HG03571 (cell line): Measurements from ENCODE around the gene LAIR1.

ENCODE experiments used
- ATAC-seq: cut with Tn5 transposase; IDR thresholded peaks from one replicate; pipeline ENCODE4 v1.9.1; 2021; ENCODE audit not compliant: unreplicated experiment

The LAIR1 gene

DNA sequence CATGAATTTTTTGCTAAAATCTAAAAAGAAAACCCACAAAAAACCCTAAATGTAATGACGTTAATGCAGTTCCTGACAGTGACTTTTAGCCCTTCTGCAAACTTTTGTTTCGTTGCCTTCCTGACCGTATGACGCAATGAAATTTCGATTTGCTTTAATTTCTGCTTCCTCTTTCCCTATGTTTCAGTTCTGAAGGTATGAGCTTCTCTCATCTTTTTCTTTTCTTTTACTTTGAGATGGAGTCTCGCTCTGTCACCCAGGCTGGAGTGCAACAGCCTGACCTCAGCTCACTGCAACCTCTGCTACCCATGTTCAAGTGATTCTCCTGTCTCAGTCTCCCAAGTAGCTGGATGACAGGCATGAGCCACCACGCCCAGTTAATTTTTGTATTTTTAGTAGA is 45.7 kb downstream of the LAIR1 start:
- no peak for ATAC-seq

DNA sequence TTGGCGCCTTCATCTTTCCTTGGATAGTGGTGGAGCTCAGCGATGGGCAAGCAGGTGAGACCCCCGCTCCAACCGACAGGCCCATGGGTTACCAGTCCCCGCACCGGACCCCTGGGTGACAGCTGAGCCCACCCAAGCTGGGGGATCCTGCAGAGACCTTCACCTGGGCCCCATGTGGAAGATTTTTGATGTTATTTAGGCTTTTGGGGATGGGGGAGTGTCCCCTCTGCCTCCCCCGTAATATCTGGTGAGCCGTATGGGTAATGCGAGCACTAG is 46.8 kb downstream of the LAIR1 start:
- no peak for ATAC-seq

DNA sequence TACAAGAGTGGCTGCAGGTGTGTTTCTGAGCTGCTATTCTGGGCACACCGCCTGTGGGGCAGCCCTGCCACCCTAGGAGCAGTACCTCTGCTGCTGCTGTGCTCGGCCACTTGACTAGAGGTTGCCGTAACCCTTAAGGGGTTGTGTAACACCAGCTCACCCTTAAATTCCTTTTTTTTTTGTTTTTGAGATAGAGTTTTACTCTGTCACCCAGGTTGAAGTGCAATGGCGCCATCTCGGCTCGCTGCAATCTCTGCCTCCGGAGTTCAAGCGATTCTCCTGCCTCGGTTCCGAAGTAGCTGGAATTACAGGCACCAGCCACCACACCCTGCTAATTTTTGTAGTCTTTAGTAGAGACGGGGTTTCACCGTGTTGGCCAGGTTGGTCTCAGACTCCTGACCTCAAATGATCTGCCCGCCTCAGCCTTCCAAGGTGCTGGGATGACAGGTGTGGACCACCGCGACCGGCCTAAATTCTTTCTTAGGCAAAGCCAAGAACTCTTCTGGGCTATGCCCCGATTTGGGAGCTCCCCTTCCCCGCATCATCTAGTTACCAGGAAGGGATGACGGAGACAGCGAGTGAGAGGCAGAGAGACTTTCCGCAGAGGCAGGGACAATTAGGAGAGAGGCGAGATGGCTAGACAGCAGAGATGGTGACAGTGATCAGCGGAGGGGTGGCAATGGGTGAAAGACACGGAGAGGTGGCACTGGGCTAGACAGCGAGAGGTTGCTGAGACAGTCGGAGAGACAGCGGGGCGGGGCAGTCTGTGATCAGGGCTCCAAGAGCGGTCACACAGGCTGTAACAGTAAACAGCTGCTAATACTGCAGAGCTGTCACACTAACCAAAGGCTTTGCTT is 47.4 kb downstream of the LAIR1 start:
- ATAC-seq, result no peak

DNA sequence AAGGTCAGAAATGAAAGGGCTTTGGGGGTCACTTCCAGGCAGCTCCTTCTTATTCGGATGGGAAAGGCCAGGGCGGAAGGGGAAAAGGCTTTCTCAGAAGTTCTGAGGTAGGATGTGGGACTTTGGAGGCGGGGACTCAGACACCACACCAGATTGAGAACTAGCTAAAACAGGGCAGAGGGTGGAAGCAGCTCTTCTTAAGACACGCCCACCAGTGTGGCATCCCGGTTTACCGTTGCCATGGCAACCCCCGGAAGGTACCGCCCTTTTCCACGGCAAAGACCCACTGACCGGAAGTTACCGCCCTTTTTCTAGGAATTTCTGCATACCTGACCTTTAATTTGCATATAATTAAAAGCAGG is 48.0 kb downstream of the LAIR1 start:
- ATAC-seq, result no peak

DNA sequence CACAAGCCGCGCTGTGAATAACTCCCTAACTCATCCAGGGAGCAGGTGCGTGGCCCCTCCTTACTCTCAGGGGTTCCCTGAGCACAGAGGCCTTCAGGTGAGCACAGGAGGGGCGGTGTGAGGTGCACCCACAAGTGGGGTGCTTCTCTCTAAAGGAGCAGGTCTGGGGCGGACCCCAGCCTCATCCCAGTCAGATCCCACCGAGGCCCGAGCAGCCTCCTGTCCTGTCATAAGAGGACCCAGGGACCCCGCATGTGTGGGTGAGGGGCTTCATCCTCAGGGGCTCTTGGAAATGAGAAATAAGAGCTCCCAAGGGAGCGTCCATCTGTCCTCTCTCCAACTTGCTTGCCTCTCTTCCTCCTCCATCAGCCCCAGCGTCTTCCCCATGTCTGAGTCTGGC is 48.8 kb downstream of the LAIR1 start:
- no peak for ATAC-seq

DNA sequence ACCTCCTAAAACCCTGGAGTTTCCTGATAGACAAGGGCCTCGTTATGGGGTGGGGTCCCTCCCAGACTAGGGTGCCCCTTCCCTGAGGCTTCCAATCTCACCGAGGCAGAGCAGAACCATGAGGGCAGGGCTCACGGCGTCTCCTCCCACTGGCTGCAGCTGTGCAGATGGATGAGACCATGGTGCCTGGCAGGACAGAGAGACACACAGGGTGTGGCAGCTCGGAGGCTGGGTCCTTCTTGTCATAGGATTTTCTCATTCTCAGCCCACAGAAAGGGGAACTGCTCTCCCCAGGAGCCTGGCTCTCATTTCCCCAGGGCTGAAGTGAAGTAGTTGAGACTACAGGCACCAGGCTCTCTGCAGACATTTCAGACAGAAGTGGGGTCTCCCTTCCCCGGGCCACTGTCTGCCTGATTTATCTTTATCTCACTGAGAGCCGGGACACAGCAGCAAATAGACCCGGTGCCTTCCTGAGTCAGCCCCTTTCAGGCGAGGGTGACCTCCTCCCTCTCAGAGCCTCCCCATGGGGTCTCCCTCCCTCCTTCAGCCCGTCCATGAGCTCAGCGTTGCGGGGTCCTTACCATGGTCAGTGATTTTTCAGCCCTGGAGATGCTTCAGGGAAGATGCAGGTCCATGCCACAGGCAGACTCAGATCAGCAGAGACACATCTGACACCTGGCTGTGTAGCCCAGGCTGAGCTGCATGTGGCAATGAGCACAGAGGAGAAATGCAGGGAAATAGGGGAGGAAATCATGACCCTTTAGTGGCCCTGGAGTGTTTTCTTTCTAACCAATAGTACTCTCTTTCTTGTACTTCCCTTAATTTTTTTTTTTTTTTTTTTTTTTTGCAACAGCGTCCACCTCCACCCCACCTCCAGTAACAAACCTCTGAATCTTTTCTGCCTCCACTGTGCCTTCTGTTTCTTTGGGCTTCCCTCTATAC is 52.0 kb downstream of the LAIR1 start, which contains the start of gene LILRA5:
Gene LILRA5 (minus strand): TSS at position 731 of the 942 bp plus-strand sequence. CDS start 147 bp downstream, at position 584.
- no peak for ATAC-seq

DNA sequence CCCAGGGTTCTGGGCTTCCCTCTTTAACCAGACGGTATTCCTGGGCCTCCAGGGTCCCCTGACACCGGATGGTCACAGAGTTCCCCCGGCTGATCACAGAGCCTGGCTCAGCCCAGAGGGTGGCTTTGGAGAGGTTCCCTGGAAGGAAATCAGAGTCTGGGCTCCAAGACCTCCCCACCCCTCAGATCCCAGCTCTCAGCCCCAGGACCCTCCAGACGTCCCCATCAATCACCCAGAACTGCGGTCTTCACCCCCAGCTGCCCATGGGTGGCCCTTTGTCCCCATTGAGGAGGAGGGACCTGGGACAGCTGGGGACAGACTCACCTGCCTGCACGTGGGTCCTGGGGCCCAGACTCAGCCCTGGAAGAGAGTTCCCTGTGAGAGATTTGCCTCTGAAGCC is 52.7 kb downstream of the LAIR1 start:
- ATAC-seq, result no peak

DNA sequence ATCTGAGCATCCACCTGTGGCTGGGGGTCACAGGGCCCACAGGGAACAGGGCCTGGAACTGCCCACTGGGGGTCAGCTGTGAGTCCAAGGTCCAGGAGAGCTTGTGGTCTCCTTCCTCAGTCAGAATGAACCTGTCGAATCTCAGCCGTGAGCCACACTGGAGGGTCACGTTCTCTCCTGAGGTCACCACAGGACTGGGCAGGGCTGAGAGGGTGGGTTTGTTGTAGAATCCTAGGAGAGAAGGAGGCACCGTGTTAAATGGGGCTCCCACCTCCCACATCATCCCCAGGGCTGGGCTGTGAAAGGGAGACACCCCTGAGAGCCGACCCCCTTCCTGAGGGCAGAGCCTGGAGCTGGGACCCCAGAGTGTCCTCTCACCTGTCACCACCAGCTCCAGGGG is 53.2 kb downstream of the LAIR1 start:
- ATAC-seq, result no peak

DNA sequence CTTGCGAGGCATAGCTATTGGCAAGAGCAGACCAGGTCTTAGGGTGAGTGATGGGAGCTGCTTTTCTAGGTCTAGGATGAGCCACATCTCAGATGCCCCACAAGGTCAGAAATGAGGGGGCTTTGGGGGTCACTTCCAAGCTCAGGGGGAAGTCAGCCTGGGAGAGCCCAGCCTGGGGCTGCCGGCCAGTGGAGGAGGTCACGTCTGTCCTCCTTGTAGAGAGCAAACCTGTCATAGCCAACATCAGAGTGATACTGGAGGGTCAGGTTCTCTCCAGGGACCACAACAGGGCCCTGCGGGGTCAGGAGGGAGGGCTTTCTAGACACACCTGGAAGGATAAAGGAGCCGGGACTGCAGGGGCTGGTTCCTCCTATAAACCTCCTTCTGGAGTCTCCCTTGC is 54.2 kb downstream of the LAIR1 start:
- no peak for ATAC-seq

DNA sequence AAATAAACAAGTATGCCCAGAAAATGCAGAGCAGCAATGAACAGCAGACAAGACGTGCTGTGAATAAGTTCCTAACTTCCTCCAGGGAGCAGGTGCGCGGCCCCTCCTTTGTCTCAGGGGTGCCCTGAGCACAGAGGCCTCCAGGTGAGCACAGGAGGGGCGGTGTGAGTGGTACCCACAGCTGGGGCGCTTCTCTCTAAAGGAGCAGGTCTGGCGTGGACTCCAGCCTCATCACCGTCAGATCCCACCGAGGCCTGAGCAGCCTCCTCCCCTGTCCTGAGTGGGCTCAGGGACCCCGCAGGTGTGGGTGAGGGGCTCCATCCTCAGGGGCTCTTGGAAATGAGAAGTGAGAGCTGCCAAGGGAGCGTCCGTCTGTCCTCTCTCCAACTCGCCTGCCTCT is 54.9 kb downstream of the LAIR1 start:
- ATAC-seq, result no peak

DNA sequence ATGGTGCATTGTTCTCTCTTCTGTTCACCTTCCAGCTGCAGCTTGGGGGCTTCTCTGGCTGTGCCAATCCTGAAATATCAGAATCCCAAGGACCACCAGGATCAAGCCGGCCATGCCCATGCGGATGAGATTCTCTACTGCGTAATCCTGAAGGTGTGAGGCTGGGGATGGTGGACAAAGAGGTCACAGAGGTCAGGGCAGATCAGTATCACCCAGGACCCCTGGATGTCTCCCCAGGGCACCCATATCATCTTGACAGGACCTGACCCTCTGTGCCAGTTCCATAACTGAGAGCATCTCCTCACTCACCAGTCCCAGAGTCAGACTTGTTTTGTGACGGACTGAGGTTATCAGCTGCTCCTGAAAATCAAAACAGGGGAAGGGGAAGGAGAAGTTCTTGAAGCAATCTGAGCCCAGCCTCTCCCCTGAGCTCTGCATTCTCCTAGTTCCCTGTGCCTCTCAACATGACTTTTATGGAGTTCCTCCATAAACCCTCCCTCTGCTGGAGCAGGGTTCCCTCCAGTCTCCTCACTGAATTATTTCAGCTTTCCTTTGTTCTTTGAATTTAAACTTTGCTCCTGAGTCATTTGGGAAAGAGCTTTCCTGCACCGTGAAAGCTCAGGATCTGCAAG is 57.2 kb downstream of the LAIR1 start:
- no peak for ATAC-seq

DNA sequence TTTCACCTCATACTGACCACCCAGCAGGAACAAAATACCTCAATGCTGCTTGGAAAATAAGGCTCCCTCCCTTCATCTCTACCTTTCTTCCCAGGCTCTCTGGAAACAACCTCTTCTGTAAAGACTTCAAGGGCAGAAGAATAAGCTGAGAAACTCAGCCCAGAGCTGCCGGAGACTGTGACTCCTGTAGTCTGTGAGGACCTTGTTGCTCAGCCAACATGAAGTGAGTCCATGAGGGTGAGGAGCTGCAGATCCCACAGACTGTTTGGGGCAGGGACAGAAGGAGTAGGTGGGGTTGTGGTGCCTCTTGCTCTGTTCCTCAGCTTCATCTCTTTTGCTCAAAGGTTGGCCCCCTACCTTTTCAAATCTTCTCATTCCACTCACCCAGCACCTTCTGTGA is 59.6 kb downstream of the LAIR1 start:
- ATAC-seq, result no peak

DNA sequence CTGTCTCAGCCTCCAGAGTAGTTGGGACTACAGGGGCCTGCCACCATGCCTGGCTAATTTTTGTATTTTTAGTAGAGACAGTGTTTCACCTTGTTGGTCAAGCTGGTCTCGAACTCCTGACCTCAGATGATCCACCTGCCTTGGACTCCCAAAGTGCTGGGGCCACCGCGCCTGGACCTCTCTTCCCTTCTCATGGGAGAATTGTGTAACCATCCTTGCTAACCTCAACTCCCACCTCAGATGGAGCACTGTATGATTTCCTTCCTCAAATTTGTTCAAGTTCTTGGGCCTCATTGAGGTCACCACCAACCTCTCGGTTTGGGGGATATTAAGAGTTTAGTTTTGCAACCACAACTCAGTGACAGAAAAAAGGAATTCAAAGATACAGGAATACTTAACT is 62.5 kb downstream of the LAIR1 start:
- no peak for ATAC-seq
